Esophagus (tissue), 2 donors: ENCODE results near the gene SRC. TPM values are rescaled to one million over a fixed set of nuclear protein-coding genes. Genes with fewer than 3 reads are reported as not detected.
A peak's percentile ranks its signal among the peaks of the same experiment; 100 is the strongest.

Source experiments
- H3K27ac ChIP-seq, 2 donors: one replicate each; pipeline ENCODE4 v1.5.1; 2013; ENCODE audit warnings: low read depth in 2 of 2, mild to moderate bottlenecking in 2 of 2, inconsistent platforms in 1 of 2, low read length in 1 of 2, moderate library complexity in 1 of 2
- H3K27me3 ChIP-seq, 2 donors: one replicate each; pipeline ENCODE4 v1.6.1; 2013; ENCODE audit warnings: low read length in 2 of 2, control low read depth in 1 of 2, mild to moderate bottlenecking in 1 of 2; ENCODE audit not compliant: insufficient read depth in 2 of 2, control insufficient read depth in 1 of 2
- H3K36me3 ChIP-seq, 2 donors: one replicate each; pipeline ENCODE4 v1.6.1; 2013; ENCODE audit warnings: low read length in 1 of 2; ENCODE audit not compliant: control insufficient read depth in 2 of 2, insufficient read depth in 2 of 2
- H3K4me1 ChIP-seq, 2 donors: one replicate each; pipeline ENCODE4 v1.6.1; 2013; ENCODE audit warnings: low read length in 1 of 2; ENCODE audit not compliant: control insufficient read depth in 2 of 2, insufficient read depth in 2 of 2
- H3K4me3 ChIP-seq, 2 donors: one replicate each; pipeline ENCODE4 v1.5.1; 2013; ENCODE audit warnings: low read length in 2 of 2, mild to moderate bottlenecking in 2 of 2, low read depth in 1 of 2, moderate library complexity in 1 of 2
- H3K9me3 ChIP-seq, 2 donors: one replicate each; pipeline ENCODE4 v1.6.1; 2013; ENCODE audit warnings: mild to moderate bottlenecking in 2 of 2, low read depth in 1 of 2, low read length in 1 of 2, moderate library complexity in 1 of 2; ENCODE audit not compliant: control insufficient read depth in 2 of 2, insufficient read depth in 1 of 2
- WGBS, 2 donors: extraction: QIAGEN DNeasy Blood & Tissue Kit; methylation state at CpG; one replicate each; pipeline ENCODE4 v1.1.7; 2013; 5-methylcytosine and 5-hydroxymethylcytosine counted together
- polyA plus RNA-seq, 2 donors: library from polyadenylated mRNA; stranded (reverse); fragments of 200-250 nt; gene quantifications; one replicate each; pipeline ENCODE4 v1.2.3, GENCODE V29; 2013
- donor health status: healthy with polysubstance abuse.
- donor health status: Bipolar disorder and iron deficiency.

The SRC gene
- polyA plus RNA-seq, 2 donors, result 26.9 to 59.4 TPM

GRCh38 chr20:37303637-37304036 is 42.3 kb upstream of the SRC start:
- WGBS, 2 donors, result 66 to 85% methylated on average over 4 of the region's 4 CpGs
- H3K4me3 ChIP-seq, result no peak overlapping the region
- H3K9me3 ChIP-seq, result no peaks in the 10 kb centered on the region
- H3K27ac ChIP-seq, result no peak overlapping the region
- H3K27me3 ChIP-seq, result no peaks in the 10 kb centered on the region
- peaks cover 19 to 32% of the 10 kb centered on the region in 2 donors for H3K36me3 ChIP-seq
- H3K4me1 ChIP-seq, result no peaks in the 10 kb centered on the region

DNA sequence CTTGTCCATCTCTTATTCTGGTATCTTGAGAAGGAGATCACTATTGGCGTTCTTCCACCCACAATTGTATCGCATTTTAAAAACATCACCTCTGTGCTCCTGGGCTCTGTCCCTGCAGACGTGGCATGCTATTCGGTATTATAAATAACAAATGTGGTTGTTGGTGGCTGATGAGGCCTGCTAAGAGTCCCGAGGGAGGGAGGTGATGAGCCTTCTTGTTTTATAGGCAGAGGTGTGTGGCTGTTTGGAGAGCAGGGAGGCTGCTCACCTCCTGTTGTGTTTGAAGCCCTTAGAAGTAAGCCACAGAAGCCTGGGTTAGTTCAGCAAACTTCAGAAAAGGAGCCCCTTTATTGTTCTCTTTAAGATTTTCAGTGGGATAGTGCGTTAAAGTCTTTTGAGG is 40.9 kb upstream of the SRC start:
- 82 to 85% methylated on average over 6 of the region's 6 CpGs for WGBS, 2 donors
- Histone ChIP-seq H3K36me3 (peaks cover 23 to 35% of the 10 kb centered on the region in 2 donors), H3K4me1 (peaks cover 0 to 4% of the 10 kb centered on the region in 2 donors), H3K27ac (no peak overlapping the region), H3K27me3 (no peaks in the 10 kb centered on the region), H3K4me3 (no peak overlapping the region), H3K9me3 (no peaks in the 10 kb centered on the region)

DNA sequence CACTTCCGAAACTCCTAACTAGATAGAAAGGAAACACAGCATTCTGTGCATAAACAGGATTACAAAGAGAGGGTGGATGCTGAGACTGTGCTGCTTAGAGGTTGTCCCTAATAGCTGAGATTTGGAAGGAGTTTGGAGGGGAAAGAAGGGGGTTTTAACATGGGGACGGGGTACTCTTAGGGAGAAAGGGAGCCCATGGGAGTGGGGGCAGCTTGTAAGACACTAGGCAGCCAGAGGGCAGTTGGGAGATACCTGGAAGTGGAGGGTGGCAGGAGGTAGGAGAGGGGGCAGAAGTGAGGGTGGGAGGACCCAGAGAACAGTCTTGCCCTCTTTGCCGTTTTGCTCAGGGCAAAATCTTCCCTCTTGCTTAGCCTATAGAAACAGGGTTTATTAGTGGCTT is 40.1 kb upstream of the SRC start:
- no peaks in the 10 kb centered on the region for H3K9me3 ChIP-seq
- peaks cover 22 to 39% of the 10 kb centered on the region in 2 donors for H3K36me3 ChIP-seq
- H3K27me3 ChIP-seq, result no peaks in the 10 kb centered on the region
- H3K27ac ChIP-seq, result no peak overlapping the region
- 75 to 76% methylated on average over 3 of the region's 3 CpGs for WGBS, 2 donors
- no peak overlapping the region for H3K4me3 ChIP-seq
- H3K4me1 ChIP-seq, result peaks cover under 1 to 4% of the 10 kb centered on the region in 2 donors

GRCh38 chr20:37308086-37309050 is 37.6 kb upstream of the SRC start:
- no peaks in the 10 kb centered on the region for H3K9me3 ChIP-seq
- WGBS, 2 donors, result 57 to 85% methylated on average over 8 of the region's 8 CpGs
- peaks cover 22 to 28% of the 10 kb centered on the region in 2 donors for H3K36me3 ChIP-seq
- no peak overlapping the region for H3K27ac ChIP-seq
- no peak overlapping the region for H3K4me3 ChIP-seq
- H3K4me1 ChIP-seq, result peaks cover 2 to 4% of the 10 kb centered on the region in 2 donors
- no peaks in the 10 kb centered on the region for H3K27me3 ChIP-seq

DNA sequence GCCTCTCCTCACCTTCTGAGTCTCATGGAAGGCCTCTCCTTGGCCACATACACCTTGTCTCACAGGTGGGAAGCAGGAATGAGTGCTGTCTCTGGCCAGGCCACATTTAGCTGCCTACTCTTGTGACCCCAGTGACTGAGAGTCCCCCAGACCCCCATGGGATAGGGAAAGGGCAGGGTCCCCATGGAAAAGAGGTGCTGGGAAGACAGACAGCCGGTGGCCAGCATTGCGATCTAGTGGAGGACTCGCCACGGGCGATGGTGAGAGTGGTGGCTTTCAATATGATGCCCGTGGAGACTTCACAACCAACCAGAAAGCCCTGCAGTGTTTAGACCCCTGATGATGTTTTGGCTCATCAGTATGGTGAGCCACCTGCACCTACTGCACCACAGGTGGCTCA is 36.6 kb upstream of the SRC start:
- Histone ChIP-seq H3K4me3 (no peak overlapping the region), H3K9me3 (no peaks in the 10 kb centered on the region), H3K27me3 (no peaks in the 10 kb centered on the region), H3K36me3 (peaks cover 17 to 29% of the 10 kb centered on the region in 2 donors), H3K27ac (no peak overlapping the region), H3K4me1 (peaks cover 2 to 4% of the 10 kb centered on the region in 2 donors)
- WGBS, 2 donors, result 94 to 97% methylated on average over 6 of the region's 6 CpGs

GRCh38 chr20:37309936-37310590 is 35.9 kb upstream of the SRC start:
- Histone ChIP-seq H3K9me3 (no peaks in the 10 kb centered on the region), H3K27me3 (no peaks in the 10 kb centered on the region), H3K4me1 (peaks cover 2 to 4% of the 10 kb centered on the region in 2 donors), H3K27ac (peak overlapping the region in 1 of 2 donors; percentile 28), H3K36me3 (peaks cover 14 to 25% of the 10 kb centered on the region in 2 donors), H3K4me3 (no peak overlapping the region)
- WGBS, 2 donors, result 77 to 80% methylated on average over 16 of the region's 16 CpGs

- 85 to 90% methylated on average over 11 of the region's 11 CpGs for WGBS, 2 donors
- H3K9me3 ChIP-seq, result no peaks in the 10 kb centered on the region
- H3K27ac ChIP-seq, result no peak overlapping the region
- H3K36me3 ChIP-seq, result peaks cover 14 to 28% of the 10 kb centered on the region in 2 donors
- no peak overlapping the region for H3K4me3 ChIP-seq
- no peaks in the 10 kb centered on the region for H3K27me3 ChIP-seq
- peaks cover 3 to 4% of the 10 kb centered on the region in 2 donors for H3K4me1 ChIP-seq
Observed at GRCh38 chr20:37310951-37311350, 35.0 kb upstream of the SRC start.

- WGBS, 2 donors, result 86 to 90% methylated on average over 17 of the region's 17 CpGs
- Histone ChIP-seq H3K27me3 (no peaks in the 10 kb centered on the region), H3K36me3 (peaks cover 14 to 36% of the 10 kb centered on the region in 2 donors), H3K4me3 (no peak overlapping the region), H3K9me3 (no peaks in the 10 kb centered on the region), H3K4me1 (peaks cover 4 to 5% of the 10 kb centered on the region in 2 donors), H3K27ac (peak overlapping the region; percentile 36 to 55)
Observed at GRCh38 chr20:37311710-37312355, 34.1 kb upstream of the SRC start.

DNA sequence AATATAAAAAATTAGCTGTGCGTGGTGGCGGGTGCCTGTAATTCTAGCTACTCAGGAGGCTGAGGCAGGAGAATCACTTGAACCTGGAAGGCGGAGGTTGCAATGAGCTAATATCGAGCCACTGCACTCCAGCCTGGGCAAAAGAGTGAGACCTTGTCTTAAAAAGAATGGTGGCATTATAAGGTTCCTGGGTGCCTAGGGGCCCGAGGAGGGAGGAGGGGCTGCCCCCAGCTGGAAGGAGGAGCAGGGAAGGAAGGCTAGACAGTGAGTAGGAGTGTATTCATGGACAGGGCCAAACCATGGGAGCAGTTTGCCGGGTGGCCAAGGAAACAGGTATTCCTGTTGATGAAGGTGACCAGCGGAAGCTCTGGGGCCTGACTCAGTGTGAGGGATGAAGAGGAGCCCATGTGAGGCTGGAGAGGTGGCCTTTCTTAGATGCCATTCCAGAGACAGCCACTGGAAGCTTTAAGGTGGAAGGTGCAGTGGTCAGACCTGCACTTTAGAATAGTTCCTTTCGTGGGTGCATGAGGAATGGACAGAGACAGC is 32.3 kb upstream of the SRC start:
- H3K36me3 ChIP-seq, result peaks cover 7 to 41% of the 10 kb centered on the region in 2 donors
- no peaks in the 10 kb centered on the region for H3K27me3 ChIP-seq
- H3K27ac ChIP-seq, result peak overlapping the region; percentile 85 to 91
- no peaks in the 10 kb centered on the region for H3K9me3 ChIP-seq
- H3K4me3 ChIP-seq, result no peak overlapping the region
- peaks cover 4 to 5% of the 10 kb centered on the region in 2 donors for H3K4me1 ChIP-seq
- 93% methylated on average over 8 of the region's 8 CpGs for WGBS, 2 donors
